ENCODE results near the gene FEM1C. TPM values are rescaled to one million over a fixed set of nuclear protein-coding genes. Genes with fewer than 3 reads are reported as not detected.

The FEM1C gene
- total and polyA plus RNA-seq, 2 of the 4 experiments (the other 2 are of a cell fraction) = 6.3 to 21.5 TPM

GRCh38 chr5:115579747-115580173 lies 35.2 kb upstream of the FEM1C start:
- no peak overlapping the region for H2AFZ ChIP-seq (replicated peaks; ENCODE audit: low read length, poor library complexity)
- no peak overlapping the region for H4K91ac ChIP-seq (ENCODE audit: insufficient read depth, low read depth, low read length)
- CTCF ChIA-PET = no interaction called here
- no peak overlapping the region for H3K27ac ChIP-seq (ENCODE audit: insufficient read depth, low read length)
- intact Hi-C loops (cut with micrococcal nuclease) = no loop called here
- H2BK15ac ChIP-seq (ENCODE audit: low read depth, low read length) = no peak overlapping the region
- H4K8ac ChIP-seq (ENCODE audit: low read depth in 2 of 2, low read length in 2 of 2) = no peak overlapping the region
- peaks cover 14 to 50% of the 10 kb centered on the region in 2 experiments; a peak in 3 of 4 replicates for H3K79me1 ChIP-seq (ENCODE audit: low read depth in 1 of 2, low read length in 2 of 2)
- no peak overlapping the region for H2BK120ac ChIP-seq (ENCODE audit: low read depth, low read length)
- no peak overlapping the region for H2BK5ac ChIP-seq (ENCODE audit: low read depth, low read length, poor library complexity, severe bottlenecking)
- H3K4ac ChIP-seq (ENCODE audit: low read depth, low read length) = no peak overlapping the region
- H3K9ac ChIP-seq (ENCODE audit: low read depth, low read length) = no peak overlapping the region
- H3K9me3 ChIP-seq (ENCODE audit: control insufficient read depth, insufficient read depth, low read length) = peaks cover 3% of the 10 kb centered on the region; the same call in 1 of the 2 replicates
- H4K20me1 ChIP-seq (ENCODE audit: insufficient read depth, low read length) = no peaks in the 10 kb centered on the region
- no peak overlapping the region for H2AK9ac ChIP-seq (replicated peaks; ENCODE audit: low read depth, low read length, poor library complexity)
- no peak overlapping the region for H3K4me2 ChIP-seq (ENCODE audit: low read depth, low read length)
- H2AK5ac ChIP-seq (ENCODE audit: low read depth, low read length) = no peak overlapping the region
- H3K9me1 ChIP-seq (ENCODE audit: insufficient read depth, low read length) = peaks cover 5% of the 10 kb centered on the region; the same call in 1 of the 2 replicates
- DNase-seq (no peak), ATAC-seq (ENCODE audit: low read depth) (no peak)
- in situ Hi-C loops (cut with MboI; ENCODE audit: low sequenced_read_pairs) = no loop called here
- WGBS, 2 experiments (ENCODE audit: extremely low coverage in 2 of 2, insufficient read length in 1 of 2) = 80% methylated on average over 1 of the region's 6 CpGs; no CpG with 5 or more reads in 1 of the 2 experiments
- H4K5ac ChIP-seq (ENCODE audit: low read depth, low read length) = no peak overlapping the region
- no peak overlapping the region for H3K14ac ChIP-seq (replicated peaks; ENCODE audit: low read depth, low read length)
- H3K27me3 ChIP-seq (ENCODE audit: control insufficient read depth, insufficient read depth, low read length) = no peaks in the 10 kb centered on the region
- POLR2A ChIA-PET (ENCODE audit: unreplicated experiment) = no interaction called here
- no peak overlapping the region for H3K56ac ChIP-seq (ENCODE audit: extremely low read depth, insufficient read depth, low read length)
- TF ChIP-seq CEBPB (IDR thresholded peaks at IDR 0.05; ENCODE audit: low read depth, low read length) (peak; percentile 28; the same call in 1 of the 2 replicates), MXI1 (IDR thresholded peaks at IDR 0.05; ENCODE audit: borderline replicate concordance, low read depth, low read length) (no peak), SMC3 (IDR thresholded peaks at IDR 0.05; ENCODE audit: low read depth, low read length) (no peak)
- dilution Hi-C loops (cut with HindIII; ENCODE audit: low sequenced_read_pairs, unreplicated experiment) = no loop called here
- 0 out of 2 replicates have a peak, but pooled peaks cover 2% of the 10 kb centered on the region for H3K36me3 ChIP-seq (ENCODE audit: control insufficient read depth, insufficient read depth, low read length)
- no peak overlapping the region for H3K4me3 ChIP-seq (ENCODE audit: insufficient read depth, low read depth, low read length)
- peaks cover 7% of the 10 kb centered on the region for H3K4me1 ChIP-seq (ENCODE audit: control insufficient read depth, insufficient read depth, low read length)
- no peak overlapping the region for H3K23ac ChIP-seq (ENCODE audit: low read depth, low read length)
- H2BK20ac ChIP-seq (ENCODE audit: low read depth, low read length) = no peak overlapping the region
- H3K18ac ChIP-seq (ENCODE audit: low read depth, low read length) = no peak overlapping the region
- BruUV-seq (replicated peaks) = no TSS peak
